ENCODE results near the gene PTPN4.

PTPN4 gene

GRCh38 chr2:119836455-119837142, 76.9 kb downstream of the PTPN4 start:
- in situ Hi-C loops (cut with MboI; ENCODE audit: low pct_unique_long_range_greater_than_20kb, low sequenced_read_pairs), result no loop called here

GRCh38 chr2:119837350-119837749, 77.6 kb downstream of the PTPN4 start:
- DNase-seq, result no peak
- in situ Hi-C loops (cut with MboI; ENCODE audit: low pct_unique_long_range_greater_than_20kb, low sequenced_read_pairs), result no loop called here

More at GRCh38 chr2:119836455-119837142, 76.9 kb downstream of the PTPN4 start:
- no peak for DNase-seq

DNA sequence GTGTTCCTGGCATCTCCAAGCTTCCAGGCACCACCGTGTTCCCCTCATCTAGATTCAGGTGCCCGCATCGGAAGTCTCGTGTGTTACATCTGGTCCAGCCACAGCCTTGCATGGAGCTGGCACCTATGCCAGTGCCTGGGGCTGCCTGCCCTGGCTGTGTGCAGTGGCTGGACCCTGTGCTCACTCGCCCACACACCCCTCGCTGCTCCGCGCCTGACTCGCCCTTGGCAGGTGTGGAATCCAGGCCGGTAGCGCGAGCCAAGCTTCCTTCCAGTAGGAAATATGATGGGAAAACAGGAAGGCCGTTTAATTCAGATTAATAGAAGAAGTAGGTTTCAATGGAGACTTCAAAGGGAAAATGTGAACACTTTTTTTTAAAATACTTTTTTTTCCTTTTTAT, 78.0 kb downstream of the PTPN4 start:
- DNase-seq, result no peak
- in situ Hi-C loops (cut with MboI; ENCODE audit: low pct_unique_long_range_greater_than_20kb, low sequenced_read_pairs), result no loop called here

DNA sequence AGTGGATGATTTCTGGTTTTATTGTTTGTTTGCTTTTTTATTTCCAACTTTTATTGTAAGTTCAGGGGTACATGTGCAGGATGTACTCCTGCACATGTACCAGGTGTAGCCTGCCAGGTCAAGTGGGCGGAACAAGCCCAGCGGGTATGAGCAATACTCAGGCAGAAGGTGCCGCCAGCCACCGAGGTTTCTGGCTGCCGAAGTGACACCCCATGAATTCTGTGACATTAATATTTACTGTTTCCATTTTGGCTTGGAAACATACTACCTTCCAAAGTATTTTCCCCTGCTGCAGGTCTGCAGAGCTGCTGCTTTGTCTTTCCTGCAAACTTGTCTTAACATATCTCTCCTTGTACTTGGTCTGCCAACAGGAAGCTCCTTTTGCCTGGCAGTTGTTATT, 78.5 kb downstream of the PTPN4 start:
- in situ Hi-C loops (cut with MboI; ENCODE audit: low pct_unique_long_range_greater_than_20kb, low sequenced_read_pairs), result no loop called here
- no peak for DNase-seq

GRCh38 chr2:119841550-119841949, 81.8 kb downstream of the PTPN4 start:
- no peak for DNase-seq
- in situ Hi-C loops (cut with MboI; ENCODE audit: low pct_unique_long_range_greater_than_20kb, low sequenced_read_pairs), result no loop called here

- no peak for DNase-seq
- in situ Hi-C loops (cut with MboI; ENCODE audit: low pct_unique_long_range_greater_than_20kb, low sequenced_read_pairs), result no loop called here
Measured at GRCh38 chr2:119846021-119846420, 86.3 kb downstream of the PTPN4 start.

DNA sequence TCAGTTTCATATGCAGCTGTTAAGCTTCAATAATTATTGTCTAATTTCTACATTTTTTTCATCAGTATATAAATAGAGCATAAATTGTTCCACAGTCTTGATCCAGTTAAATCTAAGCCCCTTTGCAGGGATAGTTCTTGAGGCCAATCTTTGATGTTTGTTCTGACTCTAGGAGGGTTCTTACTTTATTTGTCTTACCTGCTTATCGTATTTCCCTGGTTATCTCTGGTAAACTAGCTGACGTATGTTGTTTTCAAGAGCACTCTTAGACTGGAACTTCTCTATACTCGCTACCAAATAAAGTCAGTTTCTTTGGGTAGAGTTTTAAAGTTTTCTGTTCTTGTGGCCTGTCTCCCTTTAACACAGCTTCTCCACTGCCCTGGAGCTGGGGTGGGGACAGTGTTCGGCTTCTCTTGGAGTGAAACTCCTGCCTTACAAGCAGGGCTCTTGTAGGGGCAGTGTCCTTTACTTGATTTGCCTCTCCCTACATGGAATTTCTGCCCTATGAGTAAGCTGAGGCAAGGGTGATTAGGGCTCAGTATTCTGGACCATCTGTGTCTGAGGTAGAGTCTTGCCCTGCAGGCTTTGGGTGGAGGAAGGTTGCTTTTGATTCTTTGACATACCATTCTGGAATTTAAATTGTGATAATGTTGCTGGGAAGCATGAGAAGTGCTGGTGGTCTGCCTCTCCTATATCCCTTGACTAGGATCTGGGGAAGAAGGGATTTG, 90.3 kb downstream of the PTPN4 start:
- DNase-seq, result no peak
- in situ Hi-C loops (cut with MboI; ENCODE audit: low pct_unique_long_range_greater_than_20kb, low sequenced_read_pairs), result no loop called here

- in situ Hi-C loops (cut with MboI; ENCODE audit: low pct_unique_long_range_greater_than_20kb, low sequenced_read_pairs), result no loop called here
- DNase-seq, result no peak
Measured at GRCh38 chr2:119852214-119852613, 92.5 kb downstream of the PTPN4 start.

- no peak for DNase-seq
- in situ Hi-C loops (cut with MboI; ENCODE audit: low pct_unique_long_range_greater_than_20kb, low sequenced_read_pairs), result no loop called here
Measured at GRCh38 chr2:119853777-119854399, 94.2 kb downstream of the PTPN4 start.

DNA sequence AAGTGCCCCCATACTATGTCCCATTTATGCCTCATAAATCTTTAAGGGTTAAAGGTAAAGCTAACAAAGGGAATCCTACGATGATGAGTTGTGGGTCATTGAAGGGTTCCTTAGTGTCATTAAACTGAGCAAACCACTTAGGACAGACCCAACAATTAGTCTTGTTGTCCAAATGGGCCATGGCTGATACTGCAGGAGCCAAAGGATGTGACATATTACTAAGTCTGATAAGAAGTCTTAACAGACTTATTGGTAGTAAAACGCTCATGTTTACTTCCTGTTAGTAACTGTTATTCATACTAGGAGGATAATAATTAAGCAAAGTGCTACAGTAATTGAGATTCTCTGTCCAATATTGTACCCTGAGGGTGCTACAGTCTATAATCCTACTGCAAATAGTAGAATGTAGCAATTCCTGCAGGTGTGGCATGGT, 96.8 kb downstream of the PTPN4 start:
- no peak for DNase-seq
- in situ Hi-C loops (cut with MboI; ENCODE audit: low pct_unique_long_range_greater_than_20kb, low sequenced_read_pairs), result no loop called here

DNA sequence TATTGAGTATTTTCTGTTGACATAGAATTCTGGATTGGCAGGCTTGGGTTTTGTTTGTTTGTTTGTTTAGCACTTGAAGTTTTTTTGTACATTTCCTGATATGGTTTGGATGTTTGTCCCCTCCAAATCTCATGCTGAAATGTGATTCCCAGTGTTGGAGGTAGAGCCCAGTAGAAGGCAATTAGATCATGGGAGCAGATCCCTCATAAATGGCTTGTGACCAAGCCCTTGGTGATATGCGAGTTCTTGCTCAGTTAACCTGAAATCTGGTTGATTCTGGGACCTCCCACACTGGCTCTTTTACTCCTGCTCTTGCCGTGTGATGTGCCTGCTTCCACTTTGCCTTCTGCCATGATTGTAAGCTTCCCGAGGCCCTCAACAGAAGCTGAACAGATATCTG, 98.0 kb downstream of the PTPN4 start:
- in situ Hi-C loops (cut with MboI; ENCODE audit: low pct_unique_long_range_greater_than_20kb, low sequenced_read_pairs), result no loop called here
- DNase-seq, result no peak

- in situ Hi-C loops (cut with MboI; ENCODE audit: low pct_unique_long_range_greater_than_20kb, low sequenced_read_pairs), result no loop called here
- peak; percentile 32 for DNase-seq
Measured at GRCh38 chr2:119859528-119859927, 99.8 kb downstream of the PTPN4 start.

DNA sequence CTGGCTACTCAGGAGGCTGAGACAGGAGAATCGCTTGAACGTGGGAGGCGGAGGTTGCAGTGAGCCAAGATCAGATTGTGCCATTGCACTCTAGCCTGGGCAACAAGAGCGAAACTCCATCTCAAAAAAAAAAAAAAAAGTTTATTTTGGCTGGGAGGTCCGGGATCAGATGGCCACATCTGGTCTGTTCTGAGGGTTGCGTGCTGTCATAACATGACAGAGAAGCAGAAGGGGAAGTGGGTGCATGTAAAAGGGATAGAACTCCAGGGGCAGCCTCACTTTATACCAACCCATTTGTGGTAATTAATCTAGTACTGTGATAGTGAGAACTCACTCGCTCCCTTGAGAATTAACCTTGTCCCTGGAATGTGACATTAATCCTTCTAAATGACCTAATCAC, 101.2 kb downstream of the PTPN4 start:
- peak; percentile 86 for DNase-seq
- in situ Hi-C loops (cut with MboI; ENCODE audit: low pct_unique_long_range_greater_than_20kb, low sequenced_read_pairs), result no loop called here

DNA sequence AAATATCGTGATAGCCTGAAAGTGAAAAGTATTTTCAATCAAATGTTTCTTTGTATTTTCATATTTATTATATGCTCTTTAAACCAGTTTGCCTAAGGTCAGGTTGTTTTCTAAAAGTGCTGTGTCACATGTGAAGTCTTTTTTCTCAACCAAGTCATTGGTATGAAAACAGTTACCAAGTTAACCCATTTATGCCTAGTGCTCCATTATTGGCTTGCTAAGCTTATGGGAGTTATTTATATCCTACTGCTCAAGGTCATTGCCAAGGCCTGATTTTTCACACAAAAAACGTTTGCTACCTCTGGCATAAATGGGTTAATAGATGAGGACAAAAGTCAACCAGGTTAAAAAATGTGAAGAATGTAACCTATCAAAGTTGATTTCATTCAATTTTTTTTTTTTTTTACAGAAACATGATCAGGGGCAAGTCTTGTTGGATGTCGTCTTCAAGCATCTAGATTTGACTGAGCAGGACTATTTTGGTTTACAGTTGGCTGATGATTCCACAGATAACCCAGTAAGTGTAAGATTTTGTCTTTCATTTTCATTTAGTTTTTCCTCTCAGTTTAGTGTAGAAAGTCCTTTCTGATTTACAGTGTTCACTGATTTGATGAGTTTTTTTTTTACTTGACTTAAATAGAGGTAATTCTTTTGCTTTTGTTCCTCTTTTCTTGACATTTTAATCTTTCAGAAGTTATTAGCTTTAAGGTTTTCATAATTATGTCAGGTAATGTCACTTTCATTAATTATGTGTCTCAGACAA, 102.6 kb downstream of the PTPN4 start:
- DNase-seq, result no peak
- in situ Hi-C loops (cut with MboI; ENCODE audit: low pct_unique_long_range_greater_than_20kb, low sequenced_read_pairs), result no loop called here

GRCh38 chr2:119864318-119864717, 104.6 kb downstream of the PTPN4 start:
- in situ Hi-C loops (cut with MboI; ENCODE audit: low pct_unique_long_range_greater_than_20kb, low sequenced_read_pairs), result no loop called here
- peak; percentile 65 for DNase-seq

DNA sequence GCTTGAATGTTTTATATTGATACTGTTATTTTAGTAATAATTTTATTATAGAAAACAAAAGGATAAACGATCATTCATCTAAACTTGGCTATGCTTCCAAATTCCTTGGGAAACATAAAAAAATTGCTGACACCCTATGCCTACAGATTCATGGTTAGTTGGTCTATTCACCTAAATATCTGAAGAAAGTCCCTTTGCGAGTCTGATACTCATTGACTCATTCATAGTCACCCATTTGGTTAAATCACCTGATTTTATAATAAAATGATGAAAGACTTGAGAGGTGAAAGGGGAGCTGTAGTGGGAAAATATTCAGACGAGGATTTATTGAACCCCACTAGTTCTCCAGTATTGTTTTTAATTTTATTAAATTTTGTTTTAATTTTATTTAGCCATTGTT, 112.0 kb downstream of the PTPN4 start:
- DNase-seq, result no peak
- in situ Hi-C loops (cut with MboI; ENCODE audit: low pct_unique_long_range_greater_than_20kb, low sequenced_read_pairs), result no loop called here

DNA sequence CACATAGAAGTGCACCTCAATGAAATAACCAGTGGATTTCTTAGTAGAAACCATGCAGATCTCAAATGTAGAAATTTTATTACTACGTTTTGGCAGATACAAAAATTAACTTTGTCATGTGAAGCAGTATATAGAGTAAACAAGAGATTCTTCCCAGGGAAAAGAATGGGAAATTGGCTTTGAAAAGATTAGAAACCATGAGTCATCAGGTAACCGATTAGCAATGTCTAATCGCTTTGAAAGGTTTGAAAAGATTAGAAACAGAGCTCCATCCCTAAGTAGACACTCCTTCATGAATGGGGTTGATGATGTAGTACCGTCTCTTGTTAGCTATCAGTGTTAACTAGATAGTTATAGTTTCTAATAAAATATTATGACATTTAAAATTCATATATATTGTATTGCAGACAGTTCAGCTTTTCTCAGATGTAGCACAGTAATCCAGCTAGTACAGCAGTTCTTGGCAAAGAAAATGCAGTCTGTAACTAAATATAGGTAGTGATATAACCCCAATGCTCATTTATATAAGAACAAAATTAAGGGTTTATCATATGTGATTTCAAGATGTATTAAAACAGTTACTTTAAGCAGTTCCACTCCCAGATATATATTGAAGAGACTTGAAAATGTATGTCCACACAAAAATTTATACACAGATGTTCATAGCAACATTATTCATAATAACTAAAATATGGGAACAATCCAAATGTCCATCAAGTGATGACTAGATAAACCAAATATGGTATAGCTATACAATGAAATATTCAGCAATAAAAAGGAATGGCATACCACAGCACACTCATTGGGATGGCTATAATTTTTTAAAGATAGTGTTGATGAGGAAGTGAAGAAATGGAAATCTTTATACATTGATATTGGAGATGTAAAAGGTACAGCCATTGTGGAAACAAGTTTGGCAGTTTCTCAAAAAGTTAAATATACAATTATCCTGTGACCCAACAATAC, 113.9 kb downstream of the PTPN4 start:
- no peak for DNase-seq
- in situ Hi-C loops (cut with MboI; ENCODE audit: low pct_unique_long_range_greater_than_20kb, low sequenced_read_pairs), result no loop called here

DNA sequence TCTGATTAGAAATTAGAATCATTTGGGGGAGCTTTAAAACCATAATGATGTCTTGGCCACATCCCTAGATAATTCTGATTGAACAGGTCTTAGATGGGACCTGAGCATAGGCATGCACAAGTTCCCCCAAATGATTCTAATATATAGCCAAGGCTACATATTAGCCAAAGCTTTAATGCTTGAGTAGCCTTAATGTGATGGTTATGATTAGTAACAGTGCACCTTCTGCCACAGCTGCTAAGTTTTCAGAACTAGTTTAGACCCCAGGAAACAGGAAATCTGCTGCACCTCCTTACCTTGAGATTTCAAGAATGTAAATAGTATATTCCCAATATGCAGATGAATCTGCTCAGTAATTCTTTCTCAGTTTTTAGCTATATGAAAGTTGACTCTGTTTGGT, 119.8 kb downstream of the PTPN4 start:
- in situ Hi-C loops (cut with MboI; ENCODE audit: low pct_unique_long_range_greater_than_20kb, low sequenced_read_pairs), result no loop called here
- DNase-seq, result no peak

GRCh38 chr2:119888680-119889079, 129.0 kb downstream of the PTPN4 start:
- in situ Hi-C loops (cut with MboI; ENCODE audit: low pct_unique_long_range_greater_than_20kb, low sequenced_read_pairs), result no loop called here

More at GRCh38 chr2:119888680-119889079, 129.0 kb downstream of the PTPN4 start:
- no peak for DNase-seq
